DMS 273 (cell line): Measurements from ENCODE around the gene NRG3.

Source experiments
- DNase-seq: peaks from one replicate; lab custom pipeline; 2025; ENCODE audit not compliant: unreplicated experiment; lab: John Stamatoyannopoulos, UW

Gene NRG3

GRCh38 chr10:82757901-82758300 lies 882.9 kb downstream of the NRG3 start:
- no peak for DNase-seq

- no peak for DNase-seq
These were observed 884.1 kb downstream of the NRG3 start for GRCh38 chr10:82759050-82759449.

- DNase-seq = no peak
These were observed 887.6 kb downstream of the NRG3 start for GRCh38 chr10:82762641-82763040.

- DNase-seq = no peak
These were observed 893.0 kb downstream of the NRG3 start for GRCh38 chr10:82768040-82768439.

- DNase-seq = no peak
These were observed 903.9 kb downstream of the NRG3 start for GRCh38 chr10:82778908-82779307.

- DNase-seq = peak; percentile 21
These were observed 921.5 kb downstream of the NRG3 start for GRCh38 chr10:82796510-82796909.

GRCh38 chr10:82801289-82801688 lies 926.3 kb downstream of the NRG3 start:
- DNase-seq = no peak

- peak; percentile 46 for DNase-seq
These were observed 936.6 kb downstream of the NRG3 start for GRCh38 chr10:82811621-82812020.

- DNase-seq = peak; percentile 1
These were observed 938.9 kb downstream of the NRG3 start for GRCh38 chr10:82813856-82814255.

GRCh38 chr10:82814635-82815034 lies 939.6 kb downstream of the NRG3 start:
- DNase-seq = no peak

- DNase-seq = no peak
These were observed 940.7 kb downstream of the NRG3 start for GRCh38 chr10:82815680-82816079.

- no peak for DNase-seq
These were observed 942.9 kb downstream of the NRG3 start for GRCh38 chr10:82817676-82818422.

- no peak for DNase-seq
These were observed 946.0 kb downstream of the NRG3 start for GRCh38 chr10:82821043-82821442.

GRCh38 chr10:82826132-82826531 lies 951.1 kb downstream of the NRG3 start:
- no peak for DNase-seq

GRCh38 chr10:82827901-82828300 lies 952.9 kb downstream of the NRG3 start:
- DNase-seq = no peak

- no peak for DNase-seq
These were observed 972.2 kb downstream of the NRG3 start for GRCh38 chr10:82847242-82847641.

- no peak for DNase-seq
These were observed 975.2 kb downstream of the NRG3 start for GRCh38 chr10:82850191-82850590.

- DNase-seq = no peak
These were observed 982.1 kb downstream of the NRG3 start for GRCh38 chr10:82856957-82857613.

GRCh38 chr10:82861889-82862288 lies 986.9 kb downstream of the NRG3 start:
- DNase-seq = no peak

- DNase-seq = no peak
These were observed 990.4 kb downstream of the NRG3 start for GRCh38 chr10:82865366-82865765.

GRCh38 chr10:82866424-82867020 lies 991.5 kb downstream of the NRG3 start:
- DNase-seq = no peak

- DNase-seq = no peak
These were observed 992.1 kb downstream of the NRG3 start for GRCh38 chr10:82867056-82867455.
